Ectodermal cell (in vitro differentiated cells): ENCODE results near the gene MTA1.

ENCODE experiments used
- H3K27ac ChIP-seq: 2 replicates; pipeline ENCODE4 v1.7.0; 2013; ENCODE audit warnings: mild to moderate bottlenecking, low read depth, low read length; ENCODE audit not compliant: insufficient read depth, poor library complexity, severe bottlenecking
- H3K27me3 ChIP-seq: 2 replicates; pipeline ENCODE4 v1.7.0; 2013; ENCODE audit warnings: mild to moderate bottlenecking, low read length; ENCODE audit not compliant: insufficient read depth, control insufficient read depth, poor library complexity, severe bottlenecking
- H3K36me3 ChIP-seq: one replicate; pipeline ENCODE4 v1.7.0; 2013; ENCODE audit warnings: low read length; ENCODE audit not compliant: control insufficient read depth, insufficient read depth
- H3K4me1 ChIP-seq: one replicate; pipeline ENCODE4 v1.7.0; 2013; ENCODE audit warnings: low read length; ENCODE audit not compliant: control insufficient read depth, insufficient read depth
- H3K4me3 ChIP-seq: 2 replicates; pipeline ENCODE4 v1.7.0; 2013; ENCODE audit warnings: low read depth, low read length, control low read depth; ENCODE audit not compliant: insufficient read depth
- H3K9me3 ChIP-seq: 2 replicates; pipeline ENCODE4 v1.7.0; 2013; ENCODE audit warnings: mild to moderate bottlenecking, low read length, moderate library complexity; ENCODE audit not compliant: control insufficient read depth
- WGBS, 2 experiments: methylation state at CpG; one replicate each; pipeline ENCODE4 v1.1.7; 2013; ENCODE audit warnings: missing lambda C conversion rate in 2 of 2; 5-methylcytosine and 5-hydroxymethylcytosine counted together

The MTA1 gene

GRCh38 chr14:105381446-105382342 is 37.9 kb upstream of the MTA1 start:
- WGBS, 2 experiments = 92 to 93% methylated on average over 27 of the region's 27 CpGs
- H3K4me3 ChIP-seq = no peak overlapping the region
- no peaks in the 10 kb centered on the region for H3K36me3 ChIP-seq
- no peaks in the 10 kb centered on the region for H3K9me3 ChIP-seq
- H3K27ac ChIP-seq = no peak overlapping the region
- H3K4me1 ChIP-seq = no peaks in the 10 kb centered on the region
- no peaks in the 10 kb centered on the region for H3K27me3 ChIP-seq

- Histone ChIP-seq H3K9me3 (no peaks in the 10 kb centered on the region), H3K4me1 (no peaks in the 10 kb centered on the region), H3K36me3 (no peaks in the 10 kb centered on the region), H3K27me3 (no peaks in the 10 kb centered on the region), H3K27ac (no peak overlapping the region), H3K4me3 (no peak overlapping the region)
- WGBS, 2 experiments = 95 to 96% methylated on average over 26 of the region's 26 CpGs
These were observed 37.1 kb upstream of the MTA1 start for GRCh38 chr14:105382343-105383082.

GRCh38 chr14:105383083-105383730 is 36.4 kb upstream of the MTA1 start:
- Histone ChIP-seq H3K36me3 (no peaks in the 10 kb centered on the region), H3K27ac (no peak overlapping the region), H3K4me3 (no peak overlapping the region), H3K9me3 (no peaks in the 10 kb centered on the region), H3K27me3 (no peaks in the 10 kb centered on the region), H3K4me1 (no peaks in the 10 kb centered on the region)
- 91 to 95% methylated on average over 32 of the region's 32 CpGs for WGBS, 2 experiments

GRCh38 chr14:105384041-105384557 is 35.5 kb upstream of the MTA1 start:
- 94 to 95% methylated on average over 23 of the region's 23 CpGs for WGBS, 2 experiments

GRCh38 chr14:105384605-105385321 is 34.9 kb upstream of the MTA1 start:
- H3K27ac ChIP-seq = no peak overlapping the region
- no peaks in the 10 kb centered on the region for H3K4me1 ChIP-seq
- no peaks in the 10 kb centered on the region for H3K9me3 ChIP-seq
- no peak overlapping the region for H3K4me3 ChIP-seq
- 96 to 97% methylated on average over 29 of the region's 29 CpGs for WGBS, 2 experiments
- H3K36me3 ChIP-seq = no peaks in the 10 kb centered on the region
- H3K27me3 ChIP-seq = no peaks in the 10 kb centered on the region

More at GRCh38 chr14:105384041-105384557, 35.5 kb upstream of the MTA1 start:
- no peak overlapping the region for H3K4me3 ChIP-seq
- no peaks in the 10 kb centered on the region for H3K4me1 ChIP-seq
- no peaks in the 10 kb centered on the region for H3K27me3 ChIP-seq
- H3K36me3 ChIP-seq = no peaks in the 10 kb centered on the region
- H3K27ac ChIP-seq = no peak overlapping the region
- no peaks in the 10 kb centered on the region for H3K9me3 ChIP-seq

GRCh38 chr14:105385322-105385637 is 34.3 kb upstream of the MTA1 start:
- Histone ChIP-seq H3K27me3 (no peaks in the 10 kb centered on the region), H3K4me1 (no peaks in the 10 kb centered on the region), H3K4me3 (no peak overlapping the region), H3K9me3 (no peaks in the 10 kb centered on the region), H3K36me3 (no peaks in the 10 kb centered on the region), H3K27ac (no peak overlapping the region)
- 95 to 96% methylated on average over 19 of the region's 19 CpGs for WGBS, 2 experiments

GRCh38 chr14:105385698-105386365 is 33.8 kb upstream of the MTA1 start:
- Histone ChIP-seq H3K4me1 (no peaks in the 10 kb centered on the region), H3K27ac (no peak overlapping the region), H3K36me3 (no peaks in the 10 kb centered on the region), H3K4me3 (no peak overlapping the region), H3K27me3 (no peaks in the 10 kb centered on the region), H3K9me3 (no peaks in the 10 kb centered on the region)
- WGBS, 2 experiments = 94 to 95% methylated on average over 22 of the region's 22 CpGs

- no peaks in the 10 kb centered on the region for H3K36me3 ChIP-seq
- H3K27me3 ChIP-seq = no peaks in the 10 kb centered on the region
- no peaks in the 10 kb centered on the region for H3K9me3 ChIP-seq
- no peak overlapping the region for H3K27ac ChIP-seq
- no peak overlapping the region for H3K4me3 ChIP-seq
- 94% methylated on average over 33 of the region's 33 CpGs for WGBS, 2 experiments
- no peaks in the 10 kb centered on the region for H3K4me1 ChIP-seq
These were observed 32.8 kb upstream of the MTA1 start for GRCh38 chr14:105386581-105387529.

- 95 to 96% methylated on average over 10 of the region's 10 CpGs for WGBS, 2 experiments
- H3K27ac ChIP-seq = no peak overlapping the region
- no peak overlapping the region for H3K4me3 ChIP-seq
- no peaks in the 10 kb centered on the region for H3K27me3 ChIP-seq
- H3K9me3 ChIP-seq = no peaks in the 10 kb centered on the region
- H3K4me1 ChIP-seq = no peaks in the 10 kb centered on the region
- H3K36me3 ChIP-seq = no peaks in the 10 kb centered on the region
These were observed 32.1 kb upstream of the MTA1 start for GRCh38 chr14:105387530-105387922.
